Liver (tissue), 9 donors: ENCODE measurements around the gene BTBD9. TPM values are rescaled to one million over a fixed set of nuclear protein-coding genes. Genes with fewer than 3 reads are reported as not detected.

Experiments
- DNase-seq: peaks from one replicate; pipeline ENCODE4 v3.0.0-alpha.2; 2017; ENCODE audit warnings: low spot score
- H3K27ac ChIP-seq, 2 donors: one replicate each; pipeline ENCODE4 v1.7.0; 2013; ENCODE audit warnings: inconsistent platforms in 2 of 2, low read length in 2 of 2, control low read depth in 1 of 2, low read depth in 1 of 2, mild to moderate bottlenecking in 1 of 2
- H3K27me3 ChIP-seq, 4 donors: one replicate each; pipeline versions ENCODE4 v1.6.1 to v1.7.0; 2013; ENCODE audit warnings: low read length in 3 of 4, inconsistent platforms in 1 of 4, mild to moderate bottlenecking in 1 of 4, moderate library complexity in 1 of 4; ENCODE audit not compliant: control insufficient read depth in 4 of 4, insufficient read depth in 4 of 4
- H3K36me3 ChIP-seq, 4 donors: one replicate each; pipeline versions ENCODE4 v1.6.1 to v1.7.0; 2013; ENCODE audit warnings: low read length in 3 of 4, mild to moderate bottlenecking in 3 of 4, low read depth in 1 of 4, moderate library complexity in 1 of 4; ENCODE audit not compliant: control insufficient read depth in 4 of 4, insufficient read depth in 3 of 4
- H3K4me1 ChIP-seq, 4 donors: one replicate each; pipeline versions ENCODE4 v1.6.1 to v1.7.0; 2013; ENCODE audit warnings: low read length in 3 of 4, mild to moderate bottlenecking in 3 of 4, moderate library complexity in 1 of 4; ENCODE audit not compliant: control insufficient read depth in 4 of 4, insufficient read depth in 4 of 4
- H3K4me3 ChIP-seq, 3 donors: one replicate each; pipeline versions ENCODE4 v1.6.1 to v1.7.0; 2013; ENCODE audit warnings: low read length in 3 of 3, control low read depth in 1 of 3, low read depth in 1 of 3, mild to moderate bottlenecking in 1 of 3
- H3K9ac ChIP-seq, 2 donors: one replicate each; pipeline ENCODE4 v1.7.0; 2013; ENCODE audit warnings: low read length in 2 of 2, mild to moderate bottlenecking in 2 of 2, moderate library complexity in 2 of 2, control low read depth in 1 of 2, low read depth in 1 of 2
- H3K9me3 ChIP-seq, 4 donors: one replicate each; pipeline versions ENCODE4 v1.6.1 to v1.7.0; 2013; ENCODE audit warnings: low read length in 3 of 4; ENCODE audit not compliant: control insufficient read depth in 4 of 4
- CTCF ChIP-seq: fragments of 150-350 bp; IDR thresholded peaks from 2 replicates; pipeline ENCODE4 v1.5.1; 2017; ENCODE audit warnings: improper control_type of control experiment, low read depth, low read length; ENCODE audit not compliant: missing input control
- EGR1 ChIP-seq, 2 donors: IDR thresholded peaks; 2 replicates each; pipeline ENCODE4 v1.6.1; 2016 to 2018; ENCODE audit warnings: antibody characterized with exemption in 2 of 2, low read depth in 2 of 2
- FOXA1 ChIP-seq: IDR thresholded peaks from 2 replicates; pipeline ENCODE4 v1.6.1; 2016; ENCODE audit warnings: antibody characterized with exemption
- FOXA2 ChIP-seq: IDR thresholded peaks from 2 replicates; pipeline ENCODE4 v1.6.1; 2016; ENCODE audit warnings: antibody characterized with exemption
- GABPA ChIP-seq, 2 donors: IDR thresholded peaks in 1 of 2; conservative IDR thresholded peaks in 1 of 2; 2 replicates each; pipeline ENCODE4 v1.6.1; 2016; ENCODE audit warnings: antibody characterized with exemption in 2 of 2, mild to moderate bottlenecking in 1 of 2, moderate library complexity in 1 of 2
- HNF4A ChIP-seq, 2 donors: conservative IDR thresholded peaks; 2 replicates each; pipeline ENCODE4 v1.6.1; 2016; ENCODE audit warnings: antibody characterized with exemption in 2 of 2, mild to moderate bottlenecking in 2 of 2
- HNF4G ChIP-seq: IDR thresholded peaks from 2 replicates; pipeline ENCODE4 v1.6.1; 2016; ENCODE audit warnings: antibody characterized with exemption
- JUND ChIP-seq, 2 donors: IDR thresholded peaks; 2 replicates each; pipeline ENCODE4 v1.6.1; 2016; ENCODE audit warnings: antibody characterized with exemption in 2 of 2
- NR2F2 ChIP-seq: IDR thresholded peaks from 2 replicates; pipeline ENCODE4 v1.6.1; 2016; ENCODE audit warnings: antibody characterized with exemption
- RAD21 ChIP-seq, 2 donors: IDR thresholded peaks; 2 replicates each; pipeline ENCODE4 v1.6.1; 2016; ENCODE audit warnings: antibody characterized with exemption in 2 of 2, mild to moderate bottlenecking in 2 of 2
- REST ChIP-seq: IDR thresholded peaks from 2 replicates; pipeline ENCODE4 v1.6.1; 2016; ENCODE audit warnings: antibody characterized with exemption, mild to moderate bottlenecking
- RXRA ChIP-seq, 2 donors: IDR thresholded peaks; 2 replicates each; pipeline ENCODE4 v1.6.1; 2017 to 2018; ENCODE audit warnings: antibody characterized with exemption in 2 of 2, mild to moderate bottlenecking in 1 of 2
- SP1 ChIP-seq: IDR thresholded peaks from 2 replicates; pipeline ENCODE4 v1.6.1; 2018; ENCODE audit warnings: antibody characterized with exemption, mild to moderate bottlenecking
- TAF1 ChIP-seq: conservative IDR thresholded peaks from 2 replicates; pipeline ENCODE4 v1.6.1; 2016; ENCODE audit warnings: antibody characterized with exemption, mild to moderate bottlenecking
- YY1 ChIP-seq: IDR thresholded peaks from 2 replicates; pipeline ENCODE4 v1.6.1; 2016; ENCODE audit warnings: antibody characterized with exemption, mild to moderate bottlenecking
- ZBTB33 ChIP-seq: IDR thresholded peaks from 2 replicates; pipeline ENCODE4 v1.6.1; 2016; ENCODE audit warnings: antibody characterized with exemption
- WGBS: extraction: QIAGEN DNeasy Blood & Tissue Kit; methylation state at CpG from one replicate; pipeline ENCODE4 v1.1.7; 2013; 5-methylcytosine and 5-hydroxymethylcytosine counted together
- polyA plus RNA-seq, 2 donors: library from polyadenylated mRNA; stranded (reverse) in 1 of 2; unstranded in 1 of 2; fragments of 200-250 nt in 1 of 2; fragments of >200 nt in 1 of 2; fragmentation: Nextera tagmentation in 1 of 2; extraction: Ambion mirVana in 1 of 2; gene quantifications; one replicate each; pipeline versions ENCODE4 v1.2.1 to v1.2.3, GENCODE V29; 2013 to 2015
- total RNA-seq, 2 donors: library from RNA; depleted of rRNA; stranded (reverse); fragments of >200 nt; gene quantifications; one replicate each; pipeline ENCODE4 v1.2.3, GENCODE V29; 2014
- TF ChIP-seq, protein P1 (sequence below): IDR thresholded peaks from 2 replicates; pipeline ENCODE4 v1.6.1; 2016; ENCODE audit warnings: antibody characterized with exemption
- TF ChIP-seq, protein P2 (sequence below): IDR thresholded peaks from 2 replicates; pipeline ENCODE4 v1.6.1; 2016; ENCODE audit warnings: antibody characterized with exemption
- donor health status: healthy.
- donor health status: healthy.
- donor health status: healthy.
- donor health status: healthy.
- donor health status: healthy.

BTBD9 gene
- total and polyA plus RNA-seq, 4 donors = 2.0 to 12.4 (median 5.7) TPM

- Histone ChIP-seq H3K9ac (no peak overlapping the region), H3K27me3 (no peaks in the 10 kb centered on the region), H3K27ac (no peak overlapping the region), H3K36me3 (peaks cover 5 to 36% (median 13%) of the 10 kb centered on the region in 4 donors), H3K4me3 (no peak overlapping the region), H3K9me3 (no peaks in the 10 kb centered on the region), H3K4me1 (no peaks in the 10 kb centered on the region)
- TF ChIP-seq, protein P1, sequence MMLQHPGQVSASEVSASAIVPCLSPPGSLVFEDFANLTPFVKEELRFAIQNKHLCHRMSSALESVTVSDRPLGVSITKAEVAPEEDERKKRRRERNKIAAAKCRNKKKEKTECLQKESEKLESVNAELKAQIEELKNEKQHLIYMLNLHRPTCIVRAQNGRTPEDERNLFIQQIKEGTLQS = no peak
- TF ChIP-seq YY1 = no peak
- no peak for TF ChIP-seq SP1
- no peak for TF ChIP-seq RXRA (IDR thresholded peaks at IDR 0.05)
- no peak for TF ChIP-seq EGR1 (IDR thresholded peaks at IDR 0.05; ENCODE audit: low read depth in 2 of 2)
- TF ChIP-seq HNF4A (conservative IDR thresholded peaks at IDR 0.05) = no peak
- 87% methylated on average over 7 of the region's 7 CpGs for WGBS
- DNase-seq = no peak
These were observed 38.5 kb upstream of the BTBD9 start for GRCh38 chr6:38678178-38678760.

DNA sequence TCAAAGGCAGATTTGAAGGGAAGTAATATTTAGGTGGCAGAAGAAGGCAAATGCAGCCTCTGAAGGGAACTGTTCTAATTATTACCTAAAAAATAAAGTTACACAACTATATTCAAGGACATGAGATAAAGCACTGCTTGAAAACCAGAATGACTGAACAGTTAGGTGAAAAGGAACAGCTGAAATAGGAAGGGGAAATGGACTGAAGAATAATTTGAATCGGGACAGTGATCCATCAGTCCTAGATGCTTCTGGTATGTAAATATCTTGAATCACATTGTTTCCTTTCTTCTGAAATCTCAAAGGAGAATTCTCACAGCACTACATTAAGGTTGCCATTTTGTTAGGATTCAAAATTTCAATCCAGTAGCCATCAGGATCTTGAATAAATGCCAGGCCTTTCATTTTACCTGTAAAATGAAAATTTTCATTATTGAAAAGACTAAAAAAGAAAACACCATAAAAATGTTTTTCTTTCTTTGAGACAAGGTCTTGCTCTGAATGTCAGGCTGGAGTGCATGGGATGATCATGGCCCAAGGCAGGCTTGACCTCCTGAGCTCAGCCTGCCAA is 37.3 kb upstream of the BTBD9 start:
- Histone ChIP-seq H3K9me3 (no peaks in the 10 kb centered on the region), H3K36me3 (peaks cover 5 to 26% (median 10%) of the 10 kb centered on the region in 4 donors), H3K4me3 (no peak overlapping the region), H3K9ac (no peak overlapping the region), H3K4me1 (no peaks in the 10 kb centered on the region), H3K27me3 (no peaks in the 10 kb centered on the region), H3K27ac (no peak overlapping the region)
- TF ChIP-seq JUND (IDR thresholded peaks at IDR 0.05) = no peak
- TF ChIP-seq, protein P1 = no peak
- TF ChIP-seq RAD21 (IDR thresholded peaks at IDR 0.05) = no peak
- no peak for TF ChIP-seq SP1
- no peak for TF ChIP-seq NR2F2
- no peak for TF ChIP-seq ZBTB33
- TF ChIP-seq HNF4A (conservative IDR thresholded peaks at IDR 0.05) = no peak
- no peak for TF ChIP-seq FOXA2
- TF ChIP-seq, protein P2, sequence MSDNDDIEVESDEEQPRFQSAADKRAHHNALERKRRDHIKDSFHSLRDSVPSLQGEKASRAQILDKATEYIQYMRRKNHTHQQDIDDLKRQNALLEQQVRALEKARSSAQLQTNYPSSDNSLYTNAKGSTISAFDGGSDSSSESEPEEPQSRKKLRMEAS = no peak
- TF ChIP-seq CTCF = no peak
- TF ChIP-seq GABPA (IDR thresholded peaks at IDR 0.05 in 1 of 2, conservative IDR thresholded peaks at IDR 0.05 in 1 of 2) = no peak
- TF ChIP-seq EGR1 (IDR thresholded peaks at IDR 0.05; ENCODE audit: low read depth in 2 of 2) = no peak
- no peak for TF ChIP-seq YY1
- no peak for TF ChIP-seq TAF1
- no peak for TF ChIP-seq REST
- no peak for TF ChIP-seq FOXA1
- TF ChIP-seq HNF4G = no peak
- no peak for DNase-seq
- WGBS = 87% methylated on average over 1 of the region's 1 CpG
